ENCODE results near the gene ITFG2. TPM values are rescaled to one million over a fixed set of nuclear protein-coding genes. Genes with fewer than 3 reads are reported as not detected.
A peak's percentile ranks its signal among the peaks of the same experiment; 100 is the strongest.
"Not testable (repeated sequence)": the region's sequence is repeated elsewhere in the genome, so short reads cannot be mapped to it uniquely, and the experiment has no call there.

The ITFG2 gene
- 15.4 and 20.1 TPM in 2 replicates for total RNA-seq

DNA sequence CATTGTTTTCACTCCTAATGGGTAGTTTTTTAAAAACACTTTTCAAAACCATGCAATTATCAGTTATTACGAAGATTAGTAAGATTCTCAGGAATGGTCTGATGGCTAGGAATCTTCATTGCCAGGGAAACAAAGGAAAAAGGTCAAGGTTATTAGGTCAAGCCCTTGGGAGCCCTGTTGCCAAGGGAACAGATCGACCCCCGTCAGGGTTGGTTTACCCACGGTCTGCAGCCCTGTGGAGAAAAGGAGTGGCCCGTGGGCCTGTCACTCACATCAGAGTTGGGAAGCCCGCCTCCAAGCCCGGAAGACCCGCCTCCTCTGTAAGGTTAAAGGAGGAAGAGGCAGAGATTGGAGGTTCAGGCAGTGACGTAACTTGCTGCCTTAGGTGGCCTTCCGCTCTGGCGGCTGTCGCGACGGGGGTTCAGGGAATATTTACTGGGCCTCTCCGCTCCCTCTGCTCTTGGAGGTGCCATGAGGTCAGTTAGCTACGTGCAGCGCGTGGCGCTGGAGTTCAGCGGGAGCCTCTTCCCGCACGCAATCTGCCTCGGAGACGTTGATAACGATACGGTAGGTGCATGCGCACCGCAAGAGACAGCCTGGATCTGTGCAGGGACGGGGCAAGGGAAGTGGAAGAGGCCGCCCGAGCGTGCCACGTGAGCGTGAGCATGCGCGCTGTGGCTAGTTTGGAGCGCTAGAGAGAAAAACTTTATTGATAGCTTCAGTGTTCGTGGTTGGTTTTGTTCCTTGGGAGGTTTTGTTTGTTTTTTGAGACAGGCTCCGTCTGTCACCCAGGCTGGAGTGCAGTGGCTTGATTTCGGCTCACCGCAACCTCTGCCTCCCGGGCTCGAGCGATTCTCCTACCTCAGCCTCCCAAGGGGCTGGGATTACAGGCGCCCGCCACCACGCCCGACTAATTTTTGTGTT lies at the start of gene ITFG2:
Gene ITFG2, plus strand, starts transcription at position 379 of the 924 bp plus-strand sequence. Its CDS starts 93 bp downstream, at position 472.
- peak; percentile 91 for DNase-seq (ENCODE audit: extremely low read depth, low read depth, low spot score)

DNA sequence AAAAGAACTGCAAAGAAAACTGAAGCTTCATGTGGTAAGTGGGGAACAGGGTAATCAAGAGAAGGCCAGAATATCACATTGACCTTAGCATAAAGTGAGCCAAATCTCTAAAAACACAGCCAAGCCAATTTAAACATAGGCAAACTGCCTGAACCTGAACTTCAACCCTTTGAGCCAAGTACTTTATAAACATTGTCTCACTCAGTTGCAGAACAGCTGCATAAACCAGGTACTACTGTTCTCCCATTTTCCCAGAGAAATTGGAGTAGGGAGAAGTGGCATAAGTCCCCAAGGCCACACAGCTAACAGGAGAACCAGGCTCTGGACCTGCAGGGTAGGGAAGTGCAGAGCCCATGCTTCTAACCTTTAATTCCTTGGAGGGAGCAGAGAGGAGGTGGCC lies 48.1 kb upstream of the ITFG2 start:
- no peak for DNase-seq (ENCODE audit: extremely low read depth, low read depth, low spot score)

DNA sequence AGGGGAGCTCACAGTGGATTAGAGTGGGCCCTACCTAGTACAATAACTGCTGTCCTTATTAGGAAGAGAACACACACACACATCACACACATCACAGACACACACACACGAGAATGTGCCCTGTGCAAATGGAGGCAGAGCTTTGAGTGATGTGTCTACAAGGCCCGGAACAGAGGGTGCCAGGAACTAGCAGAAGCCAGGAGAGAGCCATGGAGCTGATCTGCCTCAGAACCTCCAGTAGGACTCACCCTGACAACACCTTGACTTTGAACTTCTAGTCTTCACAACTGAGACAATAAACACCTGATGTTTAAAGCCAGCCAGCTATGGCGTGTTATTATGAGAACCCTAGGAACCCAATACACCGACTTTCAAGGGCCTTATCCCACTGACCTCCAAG lies 47.4 kb upstream of the ITFG2 start:
- DNase-seq (ENCODE audit: extremely low read depth, low read depth, low spot score), result no peak

- DNase-seq (ENCODE audit: extremely low read depth, low read depth, low spot score), result no peak
Observed at GRCh38 chr12:2765608-2766007, 46.9 kb upstream of the ITFG2 start.

GRCh38 chr12:2768224-2768961 lies 44.1 kb upstream of the ITFG2 start:
- DNase-seq (ENCODE audit: extremely low read depth, low read depth, low spot score), result no peak

- no peak for DNase-seq (ENCODE audit: extremely low read depth, low read depth, low spot score)
Observed at GRCh38 chr12:2769866-2770533, 42.5 kb upstream of the ITFG2 start.

GRCh38 chr12:2770544-2770943 lies 41.9 kb upstream of the ITFG2 start:
- DNase-seq (ENCODE audit: extremely low read depth, low read depth, low spot score), result not testable (repeated sequence)

- no peak for DNase-seq (ENCODE audit: extremely low read depth, low read depth, low spot score)
Observed at GRCh38 chr12:2772370-2772769, 40.1 kb upstream of the ITFG2 start.

- DNase-seq (ENCODE audit: extremely low read depth, low read depth, low spot score), result no peak
Observed at GRCh38 chr12:2773199-2773875, 39.1 kb upstream of the ITFG2 start.

DNA sequence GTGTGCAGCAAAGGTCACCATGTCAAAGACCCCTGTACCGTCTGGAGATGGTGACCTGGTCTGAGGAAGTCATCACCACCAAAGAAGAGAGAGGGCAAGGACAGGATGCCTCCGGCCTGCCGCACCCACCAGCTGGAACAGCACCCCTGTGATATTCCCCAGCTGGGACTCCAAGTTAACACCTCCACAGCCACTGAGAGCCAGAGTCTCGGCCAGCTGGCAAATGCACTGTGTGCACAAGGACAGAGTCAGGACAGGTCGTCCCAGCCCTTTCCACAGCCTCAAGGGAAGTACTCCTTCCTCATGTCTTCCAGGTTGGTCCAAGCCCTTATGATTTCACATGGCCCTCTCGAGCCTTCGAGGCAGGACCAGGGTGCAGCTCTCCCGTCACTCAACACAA lies 37.0 kb upstream of the ITFG2 start:
- no peak for DNase-seq (ENCODE audit: extremely low read depth, low read depth, low spot score)

- DNase-seq (ENCODE audit: extremely low read depth, low read depth, low spot score), result no peak
Observed at GRCh38 chr12:2776129-2776806, 36.2 kb upstream of the ITFG2 start.

- DNase-seq (ENCODE audit: extremely low read depth, low read depth, low spot score), result no peak
Observed at GRCh38 chr12:2779281-2779680, 33.2 kb upstream of the ITFG2 start.

DNA sequence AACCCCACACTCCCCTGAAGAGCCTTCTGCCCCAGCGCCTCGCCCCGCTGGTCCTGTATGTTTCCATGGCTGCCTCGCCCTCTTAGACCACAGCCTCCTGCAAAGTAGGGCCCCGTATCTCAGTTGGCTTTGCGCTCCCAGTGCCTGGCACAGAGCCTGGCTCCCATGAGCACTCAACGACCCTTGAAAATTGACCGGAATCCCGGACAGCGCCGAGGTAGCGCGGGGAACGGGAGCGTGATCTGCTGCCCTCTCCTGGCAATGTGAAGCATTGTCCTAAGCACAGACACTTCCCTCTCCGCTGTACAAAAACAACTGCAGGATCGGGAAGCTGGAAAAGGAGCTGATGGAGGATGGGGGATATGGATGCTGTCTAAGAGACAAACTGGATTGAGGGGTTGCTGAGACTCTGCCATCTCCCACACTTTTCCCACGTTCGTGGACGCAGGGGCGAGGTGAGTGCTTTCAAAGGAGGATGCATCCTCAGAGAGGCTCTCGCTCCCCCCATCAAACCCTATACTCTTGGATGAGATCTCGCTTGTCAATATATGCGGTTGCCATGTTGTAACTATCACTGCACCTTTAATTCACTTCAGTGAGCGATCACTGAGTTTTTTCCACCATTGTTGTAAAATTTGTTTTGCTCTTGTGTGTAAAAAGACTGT lies 28.4 kb upstream of the ITFG2 start:
- DNase-seq (ENCODE audit: extremely low read depth, low read depth, low spot score), result no peak

GRCh38 chr12:2785017-2785416 lies 27.5 kb upstream of the ITFG2 start:
- DNase-seq (ENCODE audit: extremely low read depth, low read depth, low spot score), result no peak

- DNase-seq (ENCODE audit: extremely low read depth, low read depth, low spot score), result no peak
Observed at GRCh38 chr12:2791089-2791488, 21.4 kb upstream of the ITFG2 start.

GRCh38 chr12:2792671-2793500 lies 19.6 kb upstream of the ITFG2 start:
- no peak for DNase-seq (ENCODE audit: extremely low read depth, low read depth, low spot score)

GRCh38 chr12:2793561-2793960 lies 18.9 kb upstream of the ITFG2 start:
- no peak for DNase-seq (ENCODE audit: extremely low read depth, low read depth, low spot score)

- DNase-seq (ENCODE audit: extremely low read depth, low read depth, low spot score), result no peak
Observed at GRCh38 chr12:2794191-2794735, 18.2 kb upstream of the ITFG2 start.

Measured in glomerular endothelial cell (primary cell).